ENCODE measurements around the gene RIPOR2.
A peak's percentile ranks its signal among the peaks of the same experiment; 100 is the strongest.
"Not testable (repeated sequence)": the region's sequence is repeated elsewhere in the genome, so short reads cannot be mapped to it uniquely, and the experiment has no call there.

Gene RIPOR2

DNA sequence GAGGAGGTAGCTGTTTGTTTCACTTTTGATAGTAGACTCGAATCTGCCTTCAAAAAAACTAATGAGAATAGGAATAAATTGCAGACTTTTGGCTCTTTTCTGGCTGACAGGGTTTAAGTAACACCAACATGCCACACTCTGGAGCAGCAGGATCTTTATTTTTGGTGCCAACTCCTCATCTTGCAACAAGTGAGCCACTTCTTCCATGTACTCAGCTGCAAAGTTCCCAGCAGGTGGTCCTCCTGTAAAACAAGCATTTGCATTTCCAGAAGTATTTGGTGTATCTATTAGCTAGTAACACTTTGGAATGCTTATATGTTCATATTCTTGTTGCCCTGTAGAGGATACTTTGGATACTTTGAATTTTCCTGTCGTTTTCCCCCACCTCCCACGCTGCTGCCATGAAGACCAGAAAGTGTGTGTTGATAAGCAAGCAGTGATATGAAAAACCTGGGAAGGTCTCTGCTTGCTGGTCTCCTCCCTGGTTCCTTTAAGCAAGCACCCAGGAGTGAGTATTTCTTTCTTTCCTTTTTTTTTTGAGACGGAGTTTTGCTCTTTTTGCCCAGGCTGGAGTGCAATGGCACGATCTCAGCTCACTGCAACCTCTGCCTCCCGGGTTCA lies 138.1 kb downstream of the RIPOR2 start:
- no peak for DNase-seq

DNA sequence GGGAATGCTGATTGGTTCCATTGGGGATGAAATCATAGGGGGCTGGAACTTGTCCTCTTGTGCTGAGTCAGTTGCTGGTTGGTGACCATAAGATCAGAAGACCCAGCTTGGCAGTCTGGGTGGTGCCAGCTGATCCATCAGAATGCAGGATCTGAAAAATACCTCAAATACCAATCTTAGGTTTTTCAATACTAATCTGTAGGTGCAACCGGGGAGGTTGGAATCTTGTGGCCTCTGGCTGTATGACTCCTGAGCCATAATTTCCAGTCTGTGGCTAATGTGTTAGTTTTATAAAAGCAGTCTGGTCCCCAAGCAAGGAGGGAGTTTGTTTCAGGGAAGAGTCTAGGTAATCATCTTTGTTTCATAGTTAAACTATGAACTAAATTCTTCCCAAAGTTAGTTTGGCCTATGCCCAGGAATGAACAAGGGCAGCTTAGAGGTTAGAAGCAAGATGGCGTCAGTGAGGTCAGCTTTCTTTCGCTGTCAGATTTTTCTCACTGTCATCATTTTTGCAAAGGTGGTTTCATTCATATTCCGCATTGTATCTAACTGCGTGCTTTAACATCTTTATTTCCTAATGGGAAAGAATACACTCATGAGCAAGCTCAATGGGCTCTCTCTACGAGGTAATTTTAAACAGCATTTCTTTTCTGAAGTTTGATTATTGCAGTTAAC lies 139.0 kb downstream of the RIPOR2 start:
- no peak for DNase-seq

GRCh38 chr6:24795106-24795505 lies 140.7 kb downstream of the RIPOR2 start:
- no peak for DNase-seq

GRCh38 chr6:24788031-24788665 lies 147.6 kb downstream of the RIPOR2 start:
- DNase-seq, result no peak

DNA sequence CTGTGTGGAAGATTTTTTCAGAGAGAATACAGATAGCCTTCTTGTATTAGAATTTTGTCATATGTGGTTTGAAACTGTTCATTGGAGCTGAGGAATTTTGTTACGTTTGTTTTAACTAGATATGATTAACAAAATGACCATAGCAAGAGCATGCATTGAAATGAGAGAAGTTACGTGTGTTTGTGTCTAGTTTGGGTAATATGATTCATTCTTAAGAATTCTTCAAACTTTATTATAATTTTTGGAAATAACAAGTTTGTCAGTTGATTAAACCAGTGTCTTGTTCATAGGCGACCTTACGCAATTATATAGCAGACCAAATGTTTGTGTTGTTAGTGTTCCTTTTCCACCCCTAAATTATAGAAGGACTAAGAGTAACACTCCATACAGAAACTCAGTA lies 155.6 kb downstream of the RIPOR2 start:
- DNase-seq, result no peak

DNA sequence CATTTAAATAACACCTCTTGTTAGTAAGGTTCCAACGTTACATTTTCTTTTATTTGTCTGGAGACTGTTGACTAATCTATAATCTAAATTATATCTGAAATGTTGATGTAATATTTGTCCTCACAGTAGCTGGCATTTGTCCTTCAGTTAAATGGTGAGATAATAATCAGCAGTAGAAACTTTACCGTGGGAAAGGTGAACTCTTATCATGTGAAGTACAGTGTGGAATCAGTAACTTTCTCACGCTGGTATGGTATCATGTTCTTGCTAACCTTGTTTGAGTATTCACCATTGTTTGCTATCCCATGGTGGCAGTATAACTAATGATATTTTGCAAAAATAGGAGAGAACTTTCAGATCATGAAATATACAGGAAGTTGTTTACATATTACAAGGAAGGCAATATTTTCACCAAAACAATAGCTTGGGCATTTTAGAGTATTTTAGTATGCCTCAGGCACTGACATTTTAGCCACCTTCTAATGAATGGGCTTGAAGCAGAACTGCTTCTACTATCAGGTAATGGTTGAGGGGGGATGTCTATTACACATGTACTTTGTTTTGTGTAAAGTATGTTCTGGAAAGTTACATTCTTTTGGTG lies 156.2 kb downstream of the RIPOR2 start:
- DNase-seq, result no peak

DNA sequence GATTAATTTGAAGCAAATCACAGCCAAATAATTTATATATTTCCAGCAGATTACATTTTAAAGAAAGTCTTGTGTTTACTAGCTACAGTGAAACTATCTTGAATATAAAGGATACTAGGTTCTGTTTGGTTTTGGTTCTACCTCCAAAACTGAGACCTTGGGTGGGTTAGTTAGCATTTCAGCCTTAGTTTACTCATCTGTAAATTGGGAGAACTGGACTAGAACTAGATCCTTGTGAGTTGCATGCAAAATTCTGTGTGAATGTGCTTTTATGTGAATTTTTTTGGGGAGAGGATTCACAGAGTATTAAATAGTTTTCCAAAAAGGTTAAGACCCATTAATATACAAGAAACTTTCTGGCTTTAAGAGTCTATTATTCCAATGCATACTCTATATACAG lies 156.9 kb downstream of the RIPOR2 start:
- no peak for DNase-seq

GRCh38 chr6:24778121-24778520 lies 157.6 kb downstream of the RIPOR2 start:
- no peak for DNase-seq

GRCh38 chr6:24777227-24777626 lies 158.5 kb downstream of the RIPOR2 start:
- no peak for DNase-seq

- DNase-seq, result peak; percentile 29 to 30
Observed at GRCh38 chr6:24775520-24776058, 160.2 kb downstream of the RIPOR2 start.

DNA sequence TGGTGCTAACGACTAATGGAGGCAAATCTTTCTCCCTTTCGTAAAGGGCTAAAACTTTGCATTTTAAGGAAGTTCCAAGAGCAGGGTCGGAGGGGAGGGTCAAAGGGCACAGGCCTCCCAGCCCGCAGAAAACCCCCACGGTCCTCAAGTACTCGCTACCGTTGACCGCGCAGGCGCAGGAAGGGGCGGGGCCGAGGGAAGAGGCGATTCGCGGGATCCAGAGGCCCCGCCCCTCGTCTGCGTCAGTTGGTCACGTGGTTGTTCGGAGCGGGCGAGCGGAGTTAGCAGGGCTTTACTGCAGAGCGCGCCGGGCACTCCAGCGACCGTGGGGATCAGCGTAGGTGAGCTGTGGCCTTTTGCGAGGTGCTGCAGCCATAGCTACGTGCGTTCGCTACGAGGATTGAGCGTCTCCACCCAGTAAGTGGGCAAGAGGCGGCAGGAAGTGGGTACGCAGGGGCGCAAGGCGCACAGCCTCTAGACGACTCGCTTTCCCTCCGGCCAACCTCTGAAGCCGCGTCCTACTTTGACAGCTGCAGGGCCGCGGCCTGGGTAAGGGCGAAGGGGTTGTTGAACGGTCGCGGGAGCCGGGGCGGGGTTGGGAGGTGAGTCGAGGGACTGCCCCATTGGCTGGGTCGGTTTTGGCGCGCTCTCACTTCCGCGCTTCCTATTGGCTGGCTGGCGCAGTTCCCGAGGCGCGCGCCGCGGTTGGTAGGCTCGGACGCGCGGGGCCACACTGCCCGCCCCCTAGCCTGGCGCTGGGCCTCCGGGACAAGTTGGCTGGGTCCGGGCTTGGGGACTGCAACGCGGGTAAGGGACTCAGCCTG lies 160.9 kb downstream of the RIPOR2 start, which contains the start of gene GMNN:
Gene GMNN, plus strand, starts transcription at position 242 of the 824 bp plus-strand sequence. CDS start 2,310 bp downstream, outside the sequence.
- peak; percentile 97 for DNase-seq

- DNase-seq, result no peak
Observed at GRCh38 chr6:24768361-24768760, 167.4 kb downstream of the RIPOR2 start.

- DNase-seq, result no peak
Observed at GRCh38 chr6:24766680-24767462, 168.9 kb downstream of the RIPOR2 start.

GRCh38 chr6:24765968-24766367 lies 169.8 kb downstream of the RIPOR2 start:
- DNase-seq, result not testable (repeated sequence)

DNA sequence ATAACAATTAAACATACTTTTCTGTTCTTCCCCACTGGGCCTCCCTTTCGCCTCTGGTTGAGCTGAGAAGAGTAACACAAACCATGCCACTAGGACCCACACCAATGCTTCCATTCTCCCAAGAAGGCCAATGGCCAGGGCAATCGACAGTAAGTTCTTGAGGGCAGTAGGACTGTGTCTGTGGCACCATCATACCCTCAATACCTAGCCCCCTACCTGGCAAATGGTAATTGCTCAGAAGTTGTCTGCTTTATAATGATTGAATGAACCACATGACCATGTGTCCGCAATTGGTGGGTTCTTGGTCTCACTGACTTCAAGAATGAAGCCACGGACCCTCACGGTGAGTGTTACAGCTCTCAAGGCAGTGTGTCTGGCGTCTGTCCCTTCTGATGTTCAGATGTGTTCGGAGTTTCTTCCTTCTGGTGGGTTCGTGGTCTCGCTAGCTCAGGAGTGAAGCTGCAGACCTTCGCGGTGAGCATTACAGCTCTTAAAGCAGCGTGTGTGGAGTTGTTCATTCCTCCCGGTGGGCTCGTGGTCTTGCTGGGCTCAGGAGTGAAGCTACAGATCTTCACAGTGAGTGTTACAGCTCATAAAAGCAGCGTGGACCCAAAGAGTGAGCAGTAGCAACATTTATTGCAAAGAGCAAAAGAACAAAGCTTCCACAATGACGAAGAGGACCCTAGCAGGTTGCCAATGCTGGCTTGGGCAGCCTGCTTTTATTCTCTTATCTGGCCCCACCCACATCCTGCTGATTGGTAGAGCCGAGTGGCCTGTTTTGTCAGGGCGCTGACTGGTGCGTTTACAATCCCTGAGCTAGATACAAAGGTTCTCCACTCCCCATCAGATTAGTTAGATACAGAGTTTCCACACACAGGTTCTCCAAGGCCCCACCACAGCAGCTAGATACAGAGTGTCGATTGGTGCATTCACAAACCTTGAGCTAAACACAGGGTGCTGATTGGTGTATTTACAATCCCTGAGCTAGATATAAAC lies 170.6 kb downstream of the RIPOR2 start:
- DNase-seq, result not testable (repeated sequence)

DNA sequence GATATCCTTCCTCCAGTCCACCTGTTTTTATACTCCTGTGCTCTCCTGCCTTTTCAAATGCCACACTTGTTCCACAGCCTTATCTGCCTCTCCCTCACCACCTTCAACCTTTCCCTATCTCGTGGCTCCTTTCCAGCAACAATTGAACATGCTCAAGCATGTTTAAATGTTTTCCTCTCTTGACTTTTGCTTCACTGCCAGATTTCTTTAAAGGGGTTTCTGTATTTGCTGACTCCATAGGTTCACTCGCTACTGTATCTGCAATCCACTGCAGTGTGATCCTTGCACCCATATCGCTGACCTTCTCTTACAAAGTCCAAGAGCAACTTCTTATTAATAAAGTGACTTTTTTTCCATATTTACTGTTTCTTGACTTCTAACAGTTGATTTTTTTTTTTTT lies 172.2 kb downstream of the RIPOR2 start:
- DNase-seq, result no peak

DNA sequence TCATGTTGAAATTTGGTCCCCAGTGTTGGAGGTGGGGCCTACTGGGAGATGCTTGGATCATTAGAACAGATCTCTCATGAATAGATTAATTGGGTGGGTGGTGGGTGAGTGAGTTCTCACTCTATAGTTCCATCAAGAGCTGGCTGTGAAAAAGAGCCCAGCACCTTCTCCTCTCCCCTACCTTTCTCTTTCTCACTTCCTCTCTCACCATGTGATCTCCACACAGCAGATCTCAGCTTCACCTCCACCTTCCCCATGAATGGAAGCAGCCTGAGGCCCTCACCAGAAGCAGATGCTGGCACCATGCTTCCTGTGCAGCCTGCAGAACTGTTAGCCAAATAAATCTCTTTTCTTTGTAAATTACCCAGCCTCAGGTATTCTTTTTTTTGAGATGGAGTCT lies 173.9 kb downstream of the RIPOR2 start:
- no peak for DNase-seq

GRCh38 chr6:24761193-24761835 lies 174.4 kb downstream of the RIPOR2 start:
- no peak for DNase-seq

- DNase-seq, result no peak
Observed at GRCh38 chr6:24760210-24760609, 175.6 kb downstream of the RIPOR2 start.

GRCh38 chr6:24759718-24760117 lies 176.0 kb downstream of the RIPOR2 start:
- DNase-seq, result no peak

Measured in activated CD4-positive, alpha-beta T cell treated with anti-CD3 and anti-CD28 coated beads, Interleukin-2, amount 50 U/mL, for 4 hours (primary cell).